OCI-LY3 (cell line): Measurements from ENCODE around the gene MAP4K3.

Experiments
- CTCF ChIP-seq: fragments of 200-600, 300-600 bp; sonication (generic); IDR thresholded peaks from 2 replicates; pipeline ENCODE4 v1.5.1; 2014; ENCODE audit warnings: antibody characterized with exemption, low read length, low read depth
- EZH2phosphoT487 ChIP-seq: fragments of 200-600 bp; shearing (Covaris generic); IDR thresholded peaks from 2 replicates; pipeline ENCODE4 v1.6.1; 2018; ENCODE audit warnings: antibody characterized with exemption, mixed run types, low read depth

GRCh38 chr2:39403311-39403710, 33.8 kb downstream of the MAP4K3 start:
- TF ChIP-seq EZH2phosphoT487: no peak
- TF ChIP-seq CTCF: no peak
